Measurements from ENCODE around the gene PIH1D2. TPM values are rescaled to one million over a fixed set of nuclear protein-coding genes. Genes with fewer than 3 reads are reported as not detected.
"Not testable (repeated sequence)": the region's sequence is repeated elsewhere in the genome, so short reads cannot be mapped to it uniquely, and the experiment has no call there.

PIH1D2 gene
- total RNA-seq, 4 donors from 2014 or later: 1.7 to 3.3 (median 2.8) TPM

DNA sequence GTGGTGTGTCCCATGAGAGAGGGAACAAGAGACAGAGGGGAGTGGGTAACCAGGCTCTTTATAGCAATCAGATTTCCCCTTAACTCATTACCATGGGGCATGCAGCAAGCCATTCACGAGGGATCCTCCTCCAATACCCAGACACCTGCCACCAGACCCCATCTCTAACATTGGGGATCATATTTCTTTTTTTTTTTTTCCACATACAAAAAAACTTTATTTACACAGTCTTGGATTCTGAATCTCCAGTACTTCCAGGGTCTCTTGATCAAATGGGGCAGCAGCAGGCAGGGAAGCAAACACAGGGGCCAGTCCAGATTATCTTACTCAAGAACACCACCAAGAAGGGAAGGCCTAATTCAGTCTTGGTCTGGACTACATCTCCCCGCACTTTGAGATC, 44.4 kb downstream of the PIH1D2 start:
- Histone ChIP-seq H3K4me3 (no peak overlapping the region), H3K27ac (no peak overlapping the region), H3K36me3 (peaks cover 5 to 68% (median 9%) of the 10 kb centered on the region in 3 donors), H3K9me3 (no peaks in the 10 kb centered on the region), H3K4me1 (peaks cover 0 to 16% (median 4%) of the 10 kb centered on the region in 3 donors), H3K27me3 (no peaks in the 10 kb centered on the region)
- TF ChIP-seq, protein P1, sequence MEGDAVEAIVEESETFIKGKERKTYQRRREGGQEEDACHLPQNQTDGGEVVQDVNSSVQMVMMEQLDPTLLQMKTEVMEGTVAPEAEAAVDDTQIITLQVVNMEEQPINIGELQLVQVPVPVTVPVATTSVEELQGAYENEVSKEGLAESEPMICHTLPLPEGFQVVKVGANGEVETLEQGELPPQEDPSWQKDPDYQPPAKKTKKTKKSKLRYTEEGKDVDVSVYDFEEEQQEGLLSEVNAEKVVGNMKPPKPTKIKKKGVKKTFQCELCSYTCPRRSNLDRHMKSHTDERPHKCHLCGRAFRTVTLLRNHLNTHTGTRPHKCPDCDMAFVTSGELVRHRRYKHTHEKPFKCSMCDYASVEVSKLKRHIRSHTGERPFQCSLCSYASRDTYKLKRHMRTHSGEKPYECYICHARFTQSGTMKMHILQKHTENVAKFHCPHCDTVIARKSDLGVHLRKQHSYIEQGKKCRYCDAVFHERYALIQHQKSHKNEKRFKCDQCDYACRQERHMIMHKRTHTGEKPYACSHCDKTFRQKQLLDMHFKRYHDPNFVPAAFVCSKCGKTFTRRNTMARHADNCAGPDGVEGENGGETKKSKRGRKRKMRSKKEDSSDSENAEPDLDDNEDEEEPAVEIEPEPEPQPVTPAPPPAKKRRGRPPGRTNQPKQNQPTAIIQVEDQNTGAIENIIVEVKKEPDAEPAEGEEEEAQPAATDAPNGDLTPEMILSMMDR (IDR thresholded peaks at IDR 0.05): no peak
- no peak for TF ChIP-seq POLR2A (IDR thresholded peaks at IDR 0.05)
- intact Hi-C loops (cut with DNase I): no loop called here
- 85 to 97% methylated on average over 2 of the region's 2 CpGs for WGBS, 2 donors
- no peak for DNase-seq

DNA sequence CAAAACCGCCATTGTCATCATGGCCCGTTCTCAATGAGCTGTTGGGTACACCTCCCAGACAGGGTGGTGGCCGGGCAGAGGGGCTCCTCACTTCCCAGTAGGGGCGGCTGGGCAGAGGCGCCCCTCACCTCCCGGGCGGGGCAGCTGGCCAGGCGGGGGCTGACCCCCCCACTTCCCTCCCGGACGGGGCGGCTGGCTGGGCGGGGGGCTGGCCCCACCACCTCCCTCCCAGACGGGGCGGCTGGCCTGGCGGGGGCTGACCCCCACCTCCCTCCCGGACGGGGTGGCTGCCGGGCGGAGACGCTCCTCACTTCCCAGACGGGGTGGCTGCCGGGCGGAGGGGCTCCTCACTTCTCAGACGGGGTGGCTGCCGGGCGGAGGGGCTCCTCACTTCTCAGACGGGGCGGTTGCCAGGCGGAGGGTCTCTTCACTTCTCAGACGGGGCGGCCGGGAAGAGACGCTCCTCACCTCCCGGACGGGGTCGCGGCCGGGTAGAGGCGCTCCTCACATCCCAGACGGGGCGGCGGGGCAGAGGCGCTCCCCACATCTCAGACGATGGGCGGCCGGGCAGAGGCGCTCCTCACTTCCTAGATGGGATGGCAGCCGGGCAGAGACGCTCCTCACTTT, 46.9 kb downstream of the PIH1D2 start:
- DNase-seq; H3K9me3 ChIP-seq; H3K4me3 ChIP-seq; H3K27me3 ChIP-seq; intact Hi-C loops (cut with DNase I); H3K27ac ChIP-seq: not testable (repeated sequence)
- Histone ChIP-seq H3K36me3 (peaks cover 5 to 42% (median 9%) of the 10 kb centered on the region in 3 donors), H3K4me1 (peaks cover 0 to 26% (median 14%) of the 10 kb centered on the region in 3 donors)
- no CpG with 5 or more reads among the region's 49 CpGs for WGBS, 2 donors

DNA sequence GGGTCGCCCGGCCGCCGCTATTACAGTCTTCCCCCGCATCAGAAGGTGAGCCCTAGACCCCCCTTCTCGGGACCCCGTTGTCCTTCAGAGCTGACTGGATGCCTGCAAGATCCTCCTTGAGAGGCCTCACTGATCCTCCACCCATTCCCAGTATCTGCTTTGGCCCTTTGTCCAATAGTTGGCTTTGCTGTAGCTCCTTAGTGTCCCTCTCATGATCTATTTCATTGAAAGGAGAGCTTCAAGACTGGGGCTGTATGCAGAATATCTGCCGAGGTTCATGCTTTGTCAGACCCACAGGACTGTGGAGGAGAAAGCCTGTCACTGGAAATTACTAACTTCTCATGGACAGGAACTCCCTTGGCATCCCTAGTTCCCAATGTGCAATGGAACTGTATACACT, 48.1 kb downstream of the PIH1D2 start:
- no peaks in the 10 kb centered on the region for H3K27me3 ChIP-seq
- H3K9me3 ChIP-seq: no peaks in the 10 kb centered on the region
- H3K27ac ChIP-seq: peak overlapping the region; percentile 94 to 96 (median 95)
- peaks cover 5 to 41% (median 9%) of the 10 kb centered on the region in 3 donors for H3K36me3 ChIP-seq
- peak overlapping the region; percentile 66 to 93 (median 80) for H3K4me3 ChIP-seq
- TF ChIP-seq, protein P1 (IDR thresholded peaks at IDR 0.05): no peak
- no peak for TF ChIP-seq POLR2A (IDR thresholded peaks at IDR 0.05)
- intact Hi-C loops (cut with DNase I): no loop called here
- WGBS, 2 donors: 0% methylated on average over 2 to 8 of the region's 8 CpGs
- DNase-seq: no peak
- H3K4me1 ChIP-seq: peaks cover 0 to 26% (median 14%) of the 10 kb centered on the region in 3 donors

DNA sequence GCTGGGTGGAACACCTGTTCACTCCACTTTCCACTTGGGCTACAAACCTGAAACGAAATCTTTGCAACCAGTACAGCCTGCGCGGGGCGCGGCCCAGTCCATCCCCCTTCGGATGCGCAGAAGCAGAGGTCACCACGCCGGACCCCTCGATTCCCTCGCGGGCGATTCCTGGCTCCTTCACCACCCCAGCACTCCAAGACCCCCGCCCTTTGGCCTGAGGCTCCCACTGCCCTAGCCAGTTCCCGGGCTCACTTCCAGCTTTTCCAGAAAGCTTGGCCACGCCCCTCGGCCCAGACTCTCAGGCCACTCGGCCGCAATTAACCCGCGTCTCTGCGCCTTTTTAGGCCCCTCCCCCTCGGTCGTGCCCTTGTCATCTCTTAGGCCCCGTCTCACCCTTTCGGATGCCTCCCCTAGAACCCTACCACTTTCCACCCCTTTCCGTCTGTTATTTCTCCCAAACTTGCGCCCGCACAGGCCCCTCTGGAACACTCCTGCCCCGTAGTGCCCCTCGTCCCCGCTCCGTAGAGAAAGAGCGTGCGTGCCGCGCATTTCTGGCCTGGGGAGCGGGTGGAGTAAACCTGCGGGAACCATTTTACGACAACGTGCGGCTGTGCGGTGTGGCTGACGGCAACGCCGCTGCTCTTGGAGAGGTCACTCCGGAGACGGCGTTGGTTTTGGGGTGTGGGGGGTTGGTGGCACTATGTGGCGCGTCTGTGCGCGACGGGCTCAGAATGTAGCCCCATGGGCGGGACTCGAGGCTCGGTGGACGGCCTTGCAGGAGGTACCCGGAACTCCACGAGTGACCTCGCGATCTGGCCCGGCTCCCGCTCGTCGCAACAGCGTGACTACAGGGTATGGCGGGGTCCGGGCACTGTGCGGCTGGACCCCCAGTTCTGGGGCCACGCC, 48.8 kb downstream of the PIH1D2 start, which contains the start of gene DLAT:
Gene DLAT (plus strand): TSS at position 636 of the 906 bp plus-strand sequence. CDS start 65 bp downstream, at position 701.
- Histone ChIP-seq H3K36me3 (peaks cover 5 to 41% (median 5%) of the 10 kb centered on the region in 3 donors), H3K27me3 (no peaks in the 10 kb centered on the region), H3K4me3 (peak within 1 kb of the TSS; percentile 66 to 93 (median 80)), H3K27ac (peak within 1 kb of the TSS; percentile 94 to 96 (median 95)), H3K9me3 (no peaks in the 10 kb centered on the region), H3K4me1 (peaks cover 0 to 26% (median 14%) of the 10 kb centered on the region in 3 donors)
- intact Hi-C loops (cut with DNase I): no loop called here
- peak; percentile 38 for DNase-seq
- TF ChIP-seq POLR2A (IDR thresholded peaks at IDR 0.05): peak in 2 of 4 donors; percentile 60 to 69
- TF ChIP-seq, protein P1 (IDR thresholded peaks at IDR 0.05): no peak
- 0 to 1% methylated on average over 23 to 25 of the region's 71 CpGs for WGBS, 2 donors

DNA sequence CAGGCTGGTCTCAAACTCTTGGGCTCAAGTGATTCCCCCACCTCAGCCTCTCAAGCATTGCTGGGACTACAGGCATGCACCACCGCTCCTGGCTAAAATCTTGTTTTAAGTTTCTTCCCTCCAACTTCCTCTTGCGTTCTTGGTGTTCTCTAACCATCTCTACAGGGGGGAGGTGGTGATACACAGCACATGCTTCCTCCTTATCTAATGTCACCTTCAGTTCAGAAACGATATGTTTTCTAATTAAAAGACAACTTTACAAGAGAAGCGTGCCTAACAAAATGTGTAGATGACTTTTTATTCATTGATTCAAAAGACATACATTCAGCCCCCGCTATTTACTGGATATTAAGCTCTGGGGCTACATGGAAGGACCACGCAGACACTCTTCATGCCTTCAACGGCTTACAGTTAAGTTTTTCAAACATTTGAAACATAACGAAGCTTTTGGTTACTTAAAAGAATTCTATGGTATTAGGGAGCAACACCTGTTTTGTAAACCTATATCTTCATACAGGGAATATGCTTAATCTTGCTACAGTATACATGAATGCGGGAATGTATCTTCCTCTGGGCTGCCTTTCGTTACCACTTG, 49.5 kb downstream of the PIH1D2 start:
- no peaks in the 10 kb centered on the region for H3K27me3 ChIP-seq
- H3K9me3 ChIP-seq: no peaks in the 10 kb centered on the region
- intact Hi-C loops (cut with DNase I): no loop called here
- H3K27ac ChIP-seq: peak overlapping the region; percentile 94 to 96 (median 95)
- WGBS, 2 donors: 12 to 25% methylated on average over 10 of the region's 10 CpGs
- peaks cover 0 to 41% (median 3%) of the 10 kb centered on the region in 3 donors for H3K36me3 ChIP-seq
- H3K4me3 ChIP-seq: peak overlapping the region; percentile 66 to 93 (median 80)
- TF ChIP-seq POLR2A (IDR thresholded peaks at IDR 0.05): no peak
- TF ChIP-seq, protein P1 (IDR thresholded peaks at IDR 0.05): no peak
- H3K4me1 ChIP-seq: peaks cover 0 to 26% (median 14%) of the 10 kb centered on the region in 3 donors
- DNase-seq: no peak
